ENCODE measurements around the gene SPAG16.
"Not testable (repeated sequence)": the region's sequence is repeated elsewhere in the genome, so short reads cannot be mapped to it uniquely, and the experiment has no call there.

The SPAG16 gene

DNA sequence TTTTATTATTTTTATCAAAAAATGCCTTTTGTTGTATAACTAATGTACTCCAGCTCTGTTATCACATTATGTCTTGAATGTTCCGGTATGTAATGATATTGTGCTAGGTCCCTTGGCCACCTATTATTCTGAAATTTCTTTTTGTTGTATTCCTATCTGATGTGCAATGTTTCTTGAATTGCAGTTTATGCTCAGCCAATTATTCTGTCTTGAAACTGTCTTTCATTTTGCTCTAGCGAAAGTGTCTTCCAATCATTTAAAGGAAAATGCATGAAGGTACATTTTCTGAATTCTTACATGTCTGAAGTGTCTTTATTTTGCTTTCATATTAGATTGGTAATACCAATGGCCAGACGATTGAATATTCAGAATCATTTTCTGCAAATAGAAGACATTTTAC, 277.5 kb downstream of the SPAG16 start:
- no peak for DNase-seq

DNA sequence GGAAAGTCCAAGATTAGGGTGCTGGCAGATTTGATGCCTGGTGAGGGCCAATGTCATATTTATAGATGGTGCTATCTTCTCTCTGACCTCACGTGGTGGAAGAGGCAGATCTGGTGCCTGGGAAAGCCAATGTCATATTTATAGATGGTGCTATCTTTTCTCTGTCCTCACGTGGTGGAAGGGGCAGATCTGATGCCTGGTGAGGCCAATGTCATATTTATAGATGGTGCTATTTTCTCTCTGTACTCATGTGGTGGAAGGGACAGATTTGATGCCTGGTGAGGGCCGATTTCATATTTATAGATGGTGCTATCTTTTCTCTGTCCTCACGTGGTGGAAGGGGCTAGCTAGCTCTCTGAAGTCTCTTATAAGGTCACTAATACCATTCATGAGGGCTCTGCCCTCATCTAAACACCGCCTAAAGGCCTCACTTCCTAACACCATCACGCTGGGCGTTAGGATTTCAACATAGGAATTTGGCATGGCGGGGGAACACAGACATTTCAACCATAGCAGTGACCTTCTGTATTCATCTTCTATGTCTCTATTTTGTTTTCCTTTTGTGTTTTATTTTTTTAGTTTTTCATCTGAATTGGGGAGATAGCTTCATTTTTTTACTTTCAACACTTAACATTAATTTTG, 278.4 kb downstream of the SPAG16 start:
- DNase-seq: no peak

DNA sequence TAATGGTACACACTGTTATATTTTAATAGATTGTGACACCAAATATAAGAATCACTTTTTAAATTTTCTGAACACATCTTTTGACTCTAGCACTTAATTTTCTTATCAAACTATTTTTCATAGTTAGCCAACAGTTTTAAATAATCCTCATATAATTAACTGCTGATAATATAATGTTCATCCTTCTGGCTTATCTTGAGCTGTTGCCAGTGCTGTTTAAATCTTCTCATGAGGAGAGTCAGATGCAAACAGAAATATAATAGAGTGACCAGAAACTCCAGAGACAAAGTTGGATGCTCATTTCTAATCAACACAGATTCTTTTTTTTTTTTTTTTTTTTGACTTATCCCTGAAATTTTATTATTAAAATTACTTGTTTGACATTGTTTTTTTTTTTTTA, 282.6 kb downstream of the SPAG16 start:
- no peak for DNase-seq

DNA sequence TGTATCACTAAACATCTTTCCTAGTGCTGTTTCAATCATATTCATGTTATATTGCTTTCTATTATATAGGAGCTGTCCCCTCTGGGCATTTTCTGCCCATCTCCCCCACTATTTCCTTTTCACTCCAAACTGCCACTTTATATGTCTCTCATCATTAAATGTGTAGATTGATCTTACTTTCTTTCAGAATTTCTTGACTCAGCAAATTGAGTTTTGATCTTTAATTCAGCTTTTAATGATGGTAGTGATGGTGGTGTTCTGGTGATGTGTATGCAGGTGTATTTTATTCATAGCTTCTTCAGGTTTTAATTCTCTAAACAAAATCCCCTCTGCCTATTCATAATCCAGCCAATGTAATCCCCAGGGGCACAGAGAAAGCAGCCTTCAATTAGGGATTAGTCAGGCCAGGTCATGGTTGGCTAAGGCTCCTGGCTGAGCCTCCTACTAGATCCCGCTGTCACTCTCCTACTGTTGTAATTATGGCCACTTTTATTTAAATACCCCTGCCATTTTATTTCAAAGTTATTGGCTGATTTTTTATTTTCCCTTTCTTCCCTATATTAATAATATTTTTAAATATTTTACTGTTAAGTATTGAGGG, 325.4 kb downstream of the SPAG16 start:
- no peak for DNase-seq

DNA sequence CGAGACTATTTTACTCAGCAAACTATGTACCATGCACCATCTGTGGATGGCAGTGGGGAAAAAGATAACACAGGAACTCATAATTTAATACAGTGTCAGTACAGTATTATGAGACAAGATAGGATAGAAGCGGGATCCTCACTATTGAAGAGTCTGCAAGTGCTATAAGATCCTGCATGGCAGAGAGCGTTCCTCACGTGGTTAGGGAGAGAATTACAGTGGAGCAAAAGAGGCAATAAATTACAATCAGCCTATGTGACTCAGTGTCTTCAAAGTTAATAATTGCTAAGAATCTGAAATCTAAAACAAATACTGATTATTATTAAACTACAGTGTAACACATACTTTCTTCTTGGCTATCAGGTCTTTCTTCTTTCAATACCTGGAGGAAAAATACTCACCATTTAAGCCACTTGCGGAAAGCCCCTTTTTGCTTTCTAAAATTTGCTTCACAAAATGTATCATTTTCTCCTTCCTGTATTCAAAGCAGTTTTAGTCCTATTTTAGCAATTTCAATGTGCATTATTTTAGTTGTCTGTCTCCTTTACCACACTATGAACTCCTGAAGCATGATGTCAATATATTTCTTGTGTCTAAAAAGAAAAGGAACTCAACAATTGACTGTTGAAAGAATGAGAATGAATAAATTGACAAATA, 342.9 kb downstream of the SPAG16 start:
- DNase-seq: no peak

DNA sequence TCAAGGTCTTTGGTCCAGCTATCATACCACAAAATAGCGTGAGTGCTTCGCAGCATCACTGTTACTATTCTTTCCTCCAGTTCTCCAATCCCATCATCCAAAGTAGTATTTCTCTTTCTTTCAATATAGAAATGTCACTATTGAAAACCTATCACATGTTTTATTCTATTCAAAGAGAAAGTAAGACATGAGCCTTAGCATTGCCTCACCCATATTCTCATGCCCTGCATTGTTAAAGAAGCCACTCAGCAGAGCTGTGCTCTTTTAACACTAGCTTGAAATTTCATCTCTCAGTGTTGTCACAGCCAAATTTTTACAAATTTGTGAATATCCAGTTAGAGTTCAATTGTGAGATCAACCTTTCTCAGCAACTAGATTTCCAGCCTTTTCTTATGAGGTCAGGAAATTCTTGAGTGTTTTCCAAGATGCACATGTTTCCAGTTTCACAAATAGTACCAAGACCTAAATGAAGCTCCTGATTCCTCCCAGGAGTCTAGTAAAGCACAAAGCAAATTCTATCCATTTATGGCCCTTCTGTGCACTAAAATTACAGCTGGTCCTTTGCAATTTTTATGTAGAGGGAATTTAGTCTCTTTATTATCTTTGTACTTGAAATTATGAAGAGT, 343.7 kb downstream of the SPAG16 start:
- no peak for DNase-seq

DNA sequence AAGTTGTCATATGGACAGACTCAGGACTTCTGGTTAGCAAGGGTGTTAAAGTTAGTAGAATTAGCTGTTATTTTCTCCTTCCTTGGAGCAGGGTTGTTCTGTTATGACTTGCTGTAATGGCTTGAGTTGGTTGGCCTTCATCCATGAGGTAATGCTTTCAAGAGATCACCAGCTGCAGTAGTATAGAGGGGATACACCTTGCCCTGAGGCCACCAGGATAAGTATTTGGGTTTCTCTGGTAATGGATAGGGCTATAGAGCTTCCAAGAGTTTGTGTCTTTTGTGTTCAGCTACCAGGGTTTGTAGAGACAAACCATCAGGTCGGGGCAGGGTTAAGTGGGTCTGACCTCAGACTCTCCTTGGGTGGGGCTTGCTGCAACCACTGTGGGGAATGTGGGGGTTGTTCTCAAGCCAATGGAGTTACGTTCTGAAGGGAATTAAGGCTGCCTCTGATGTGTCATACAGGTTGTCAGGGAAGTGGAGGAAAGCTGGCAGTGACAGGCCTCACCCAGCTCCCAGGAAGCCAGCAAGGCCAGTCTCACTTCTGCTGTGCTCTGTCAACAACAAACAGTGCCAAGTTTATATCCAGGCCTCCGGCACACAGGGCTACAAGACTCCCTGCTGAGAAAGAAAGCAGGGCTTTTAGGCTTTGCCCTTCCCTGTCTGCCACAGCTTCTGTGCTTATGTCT, 356.6 kb downstream of the SPAG16 start:
- DNase-seq: no peak

DNA sequence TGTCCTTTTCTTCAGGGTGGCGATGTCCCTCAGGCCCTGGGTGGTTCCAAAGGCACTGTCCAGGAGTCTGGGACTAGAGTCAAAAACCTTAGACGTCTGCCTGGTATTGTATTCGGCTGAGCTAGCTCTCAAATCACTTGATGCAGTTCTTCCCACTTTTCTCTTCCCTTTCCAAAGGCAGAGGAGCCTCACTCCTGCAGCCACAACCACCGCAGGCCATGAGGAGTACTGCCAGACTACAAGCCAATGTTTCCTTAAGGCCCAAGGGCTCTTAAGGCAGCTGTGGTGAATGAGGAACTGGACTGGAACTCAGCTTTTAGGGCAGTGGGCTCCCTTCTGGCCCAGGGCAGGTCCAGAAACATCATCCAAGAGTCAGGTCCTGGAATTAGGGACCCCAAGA, 360.7 kb downstream of the SPAG16 start:
- no peak for DNase-seq

DNA sequence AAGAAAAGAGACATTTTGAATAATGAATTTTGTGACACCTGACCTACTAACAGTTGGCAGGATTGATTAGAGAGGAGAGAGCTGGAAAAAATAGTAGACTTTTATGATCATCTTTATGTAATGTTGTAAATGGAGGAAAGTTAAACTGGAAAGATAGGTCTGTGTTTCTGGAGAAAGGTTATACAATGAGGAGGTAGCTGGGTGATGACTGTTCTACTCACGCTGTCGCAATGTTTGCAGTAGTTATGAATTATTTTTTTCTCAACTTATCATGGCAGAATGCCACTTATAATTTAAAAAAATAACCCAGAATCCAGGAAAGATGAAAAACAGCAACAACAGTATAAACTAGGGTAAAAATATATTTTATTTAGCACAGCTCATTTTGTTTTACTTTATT, 364.9 kb downstream of the SPAG16 start:
- DNase-seq: no peak

DNA sequence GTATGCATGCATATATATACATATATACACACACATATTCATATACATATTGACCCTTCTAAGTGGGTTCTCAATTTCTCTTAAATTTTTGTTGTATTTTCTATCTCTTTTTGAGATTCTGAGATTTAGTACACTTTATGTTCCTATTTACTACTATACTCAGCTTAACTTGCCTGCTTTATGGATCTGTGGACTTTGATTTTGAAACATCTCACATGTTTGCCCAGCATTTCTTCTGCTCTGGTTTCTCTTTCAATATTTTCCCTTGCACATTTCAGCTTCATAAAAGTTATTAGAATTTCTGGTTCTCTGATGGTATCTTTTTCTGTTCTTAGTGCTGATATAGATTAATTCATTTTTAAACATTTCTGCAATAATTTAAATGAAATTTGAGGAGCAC, 380.6 kb downstream of the SPAG16 start:
- DNase-seq: no peak

DNA sequence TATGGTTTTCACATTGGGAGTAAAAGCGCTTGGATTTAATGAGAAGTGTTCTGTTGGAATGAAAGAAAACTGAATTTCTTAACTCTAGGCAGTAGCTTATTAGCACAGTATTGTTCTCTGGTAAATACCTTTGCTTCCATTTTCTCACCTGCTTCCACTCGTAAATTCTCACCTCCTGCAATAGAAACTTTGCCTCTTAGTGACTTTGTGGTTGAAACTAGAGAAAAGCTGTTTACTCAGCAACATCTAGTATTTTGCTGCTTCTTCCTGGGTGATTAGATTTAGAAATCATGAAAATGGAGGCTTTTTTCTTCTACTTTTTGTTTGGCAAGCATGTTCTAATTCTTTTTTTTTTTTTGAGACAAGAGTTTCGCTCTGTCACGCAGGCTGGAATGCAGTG, 385.4 kb downstream of the SPAG16 start:
- no peak for DNase-seq

DNA sequence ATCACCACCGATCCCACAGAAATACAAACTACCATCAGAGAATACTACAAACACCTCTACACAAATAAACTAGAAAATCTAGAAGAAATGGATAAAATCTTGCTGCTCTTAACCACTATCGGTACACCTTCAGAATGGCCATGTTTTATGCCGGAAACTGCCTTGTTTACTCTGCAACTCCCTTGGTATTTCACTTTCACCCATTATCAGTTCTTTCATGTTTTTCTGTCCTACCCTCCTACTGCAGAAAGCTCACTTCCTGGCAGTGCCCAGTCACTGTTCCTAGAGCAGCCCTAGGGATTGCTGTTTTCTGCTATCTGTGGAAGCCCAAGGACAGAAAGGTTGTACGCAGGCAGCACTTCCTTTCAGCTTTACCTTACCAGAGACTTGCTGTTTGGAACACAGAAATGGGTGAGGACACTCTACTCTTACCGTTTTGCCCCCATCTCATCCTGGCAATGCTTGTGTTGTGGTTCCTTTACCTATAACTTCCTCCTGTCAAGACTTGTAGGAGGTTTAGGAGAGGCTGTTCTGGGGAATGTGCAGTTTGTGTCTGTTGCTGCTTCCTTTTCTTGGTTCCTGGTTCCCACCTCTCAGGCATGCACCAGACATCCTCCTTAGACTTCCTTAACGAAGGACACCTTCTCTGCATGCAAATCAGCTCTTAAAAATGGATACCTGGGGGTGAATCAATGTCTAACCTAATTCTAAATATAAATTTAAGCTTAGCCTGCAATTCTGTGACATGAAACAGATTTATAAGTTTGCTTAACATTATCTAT, 394.4 kb downstream of the SPAG16 start:
- DNase-seq: no peak

DNA sequence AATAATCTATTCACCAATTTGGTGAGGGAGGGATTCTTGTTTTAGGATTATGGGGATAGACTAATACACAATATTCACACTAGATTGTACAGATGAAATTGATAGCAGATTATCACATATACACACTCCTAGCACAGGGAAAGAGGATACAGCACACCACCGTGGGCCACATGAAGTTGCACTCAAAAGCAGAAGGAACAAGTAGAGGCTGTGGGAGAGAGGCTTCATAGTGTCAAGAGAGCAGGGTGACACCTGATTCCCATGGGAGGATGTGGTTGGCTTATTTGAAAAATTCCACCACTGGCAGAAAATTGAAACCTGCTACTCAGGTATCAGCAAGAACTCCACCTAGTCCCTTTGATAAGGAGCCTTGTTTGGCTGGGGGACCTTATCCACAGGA, 395.6 kb downstream of the SPAG16 start:
- no peak for DNase-seq

DNA sequence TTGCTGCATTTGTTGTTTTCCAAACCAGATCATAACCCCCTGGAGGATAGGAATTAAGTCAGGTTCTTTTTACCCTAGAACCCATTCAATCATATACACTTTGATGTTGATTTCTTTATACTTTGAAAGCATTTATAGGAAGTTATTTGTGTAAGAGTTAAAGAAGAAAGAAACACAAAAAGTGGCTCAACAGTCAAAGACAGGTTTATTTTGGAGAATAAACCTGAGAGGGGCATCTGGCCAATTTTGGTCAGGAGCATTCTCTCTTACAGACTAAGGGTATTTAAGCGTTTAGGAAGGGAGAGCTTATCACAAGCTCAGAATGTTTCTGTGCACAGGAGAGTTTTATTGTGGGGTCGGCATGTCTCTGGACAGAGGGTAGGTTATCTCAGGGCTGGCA, 398.0 kb downstream of the SPAG16 start:
- DNase-seq: no peak

DNA sequence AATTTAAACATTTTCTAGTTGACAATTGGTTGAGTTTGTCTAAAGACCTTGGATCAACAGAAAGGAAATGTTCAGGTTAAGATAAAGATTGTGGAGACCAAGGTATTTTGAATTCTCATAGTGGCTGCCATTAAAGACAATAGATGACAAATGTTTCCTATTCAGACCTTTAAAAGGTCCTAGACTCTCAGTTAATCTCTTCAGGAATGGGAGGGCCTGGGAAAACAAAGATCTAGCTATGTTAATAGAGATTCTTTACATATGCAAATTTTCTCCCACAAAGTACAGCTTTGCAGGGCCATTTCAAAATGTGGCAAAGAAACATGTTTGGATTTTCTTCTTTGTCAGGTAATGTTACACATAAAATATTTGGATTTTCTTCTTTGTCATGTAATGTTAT, 403.9 kb downstream of the SPAG16 start:
- DNase-seq: no peak

DNA sequence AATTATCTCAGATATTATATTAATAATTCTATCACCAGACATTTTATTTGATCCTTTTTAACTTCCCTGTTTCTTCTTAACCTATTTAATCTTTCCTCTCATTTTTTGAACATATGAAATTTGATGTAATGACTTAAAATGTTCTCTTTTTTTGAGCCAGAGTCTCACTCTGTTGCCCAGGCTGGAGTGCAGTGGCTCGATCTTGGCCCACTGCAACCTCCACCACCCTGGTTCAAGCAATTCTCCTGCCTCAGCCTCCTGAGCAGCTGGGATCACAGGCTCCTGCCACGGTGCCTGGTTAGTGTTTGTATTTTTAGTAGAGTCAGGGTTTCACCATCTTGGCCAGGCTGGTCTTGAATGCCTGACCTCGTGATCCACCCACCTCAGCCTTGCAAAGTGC, 404.6 kb downstream of the SPAG16 start:
- DNase-seq: not testable (repeated sequence)

DNA sequence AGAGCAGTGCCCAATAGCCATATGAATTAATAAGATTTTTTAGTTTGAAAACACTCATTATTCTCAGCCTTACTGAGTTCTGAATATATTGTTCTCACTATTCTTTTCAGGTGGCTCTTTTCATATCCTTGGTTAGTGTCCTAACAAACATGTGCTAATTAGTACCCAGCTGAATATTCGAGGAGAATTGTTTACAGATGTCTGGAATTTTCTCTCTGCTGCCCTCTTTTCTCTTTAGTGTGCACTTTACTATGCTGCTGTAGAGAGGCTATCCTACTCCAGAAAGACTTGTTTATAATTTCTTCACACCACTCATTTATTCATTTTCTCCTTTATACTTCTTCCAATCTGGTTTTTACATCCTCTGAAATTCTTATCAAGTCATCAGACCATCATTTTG, 405.3 kb downstream of the SPAG16 start:
- no peak for DNase-seq

DNA sequence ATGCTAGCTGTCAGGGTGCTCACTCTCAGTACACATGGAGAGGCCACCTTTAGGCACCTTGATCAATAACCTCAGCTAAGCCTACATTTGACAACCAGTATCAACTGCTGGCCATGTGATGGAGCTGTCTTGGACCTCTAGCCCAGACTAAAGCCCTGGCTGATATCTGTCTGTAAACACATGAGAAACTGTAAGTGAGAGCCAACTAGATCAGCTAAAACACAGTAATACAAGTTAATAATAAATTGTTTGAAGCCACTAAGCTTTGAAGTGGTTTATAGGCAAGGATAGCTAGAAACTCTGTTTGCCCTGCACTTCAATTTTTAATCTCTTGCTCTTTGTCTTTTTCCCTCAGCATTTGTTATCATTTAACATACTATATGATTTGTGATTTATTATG, 407.1 kb downstream of the SPAG16 start:
- DNase-seq: no peak

DNA sequence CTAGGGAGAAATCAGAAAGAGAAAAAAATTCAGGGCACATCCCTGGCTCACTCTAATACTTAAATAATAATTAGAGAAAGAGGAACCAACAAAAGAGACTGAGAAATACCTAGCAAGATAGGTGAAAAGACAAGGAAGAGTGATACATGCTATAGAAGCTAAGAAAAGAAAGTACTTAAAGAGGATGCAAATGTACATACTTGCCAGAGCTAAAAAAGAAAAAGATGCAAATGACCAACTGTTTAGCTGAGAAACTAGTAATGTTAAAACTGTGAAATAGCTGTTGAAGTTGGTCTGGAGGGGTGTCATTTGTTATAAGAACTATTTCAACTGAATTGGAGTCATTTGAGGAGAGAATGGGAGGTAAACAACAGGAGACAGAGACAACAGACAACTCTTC, 412.2 kb downstream of the SPAG16 start:
- no peak for DNase-seq

DNA sequence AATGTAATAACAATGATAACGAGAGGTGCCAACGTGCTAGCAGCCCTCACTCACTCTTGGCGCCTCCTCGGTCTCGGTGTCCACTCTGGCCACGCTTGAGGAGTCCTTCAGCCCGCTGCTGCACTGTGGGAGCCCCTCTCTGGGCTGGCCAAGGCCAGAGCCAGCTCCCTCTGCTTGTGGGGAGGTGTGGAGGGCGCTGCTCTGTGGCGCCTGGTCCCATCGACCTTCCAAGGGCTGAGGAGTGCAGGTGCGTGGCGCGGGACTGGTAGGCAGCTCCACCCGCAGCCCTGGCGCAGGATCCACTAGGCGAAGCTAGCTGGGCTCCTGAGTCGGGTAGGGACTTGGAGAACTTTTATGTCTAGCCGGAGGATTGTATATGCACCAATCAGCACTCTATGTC, 417.1 kb downstream of the SPAG16 start:
- not testable (repeated sequence) for DNase-seq

DNA sequence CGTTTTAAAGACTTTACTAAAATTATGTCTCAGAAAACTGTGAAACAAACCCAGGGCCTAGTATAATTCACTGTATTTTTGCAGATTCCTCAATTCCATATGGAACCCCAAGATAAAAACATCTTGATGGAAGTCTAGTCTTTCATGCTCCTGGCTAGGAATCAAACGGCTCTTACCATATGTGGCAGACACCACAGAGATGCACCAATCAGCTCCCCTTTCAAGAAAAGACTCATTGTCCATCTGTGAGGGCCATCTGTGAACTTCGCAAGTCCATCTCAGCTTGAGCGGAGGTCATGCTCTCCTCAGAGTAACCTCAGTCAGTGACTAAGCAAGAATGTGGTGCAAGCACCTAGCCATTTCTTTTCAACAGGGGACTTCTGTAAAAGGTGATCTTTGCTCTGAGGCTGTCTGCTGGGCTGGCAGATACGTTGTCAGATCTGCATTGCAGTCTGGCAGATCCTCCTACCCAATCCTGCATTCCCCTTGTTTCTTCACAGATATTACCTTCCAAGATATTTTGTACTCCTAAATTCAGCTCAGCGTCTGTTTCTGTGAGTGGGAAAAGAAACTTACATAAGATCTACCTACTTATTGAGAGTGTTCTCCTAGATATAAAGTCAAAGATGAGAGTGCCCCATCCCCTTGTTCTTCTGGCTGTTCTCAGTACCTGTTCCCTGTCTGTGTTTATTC, 419.3 kb downstream of the SPAG16 start:
- DNase-seq: no peak

DNA sequence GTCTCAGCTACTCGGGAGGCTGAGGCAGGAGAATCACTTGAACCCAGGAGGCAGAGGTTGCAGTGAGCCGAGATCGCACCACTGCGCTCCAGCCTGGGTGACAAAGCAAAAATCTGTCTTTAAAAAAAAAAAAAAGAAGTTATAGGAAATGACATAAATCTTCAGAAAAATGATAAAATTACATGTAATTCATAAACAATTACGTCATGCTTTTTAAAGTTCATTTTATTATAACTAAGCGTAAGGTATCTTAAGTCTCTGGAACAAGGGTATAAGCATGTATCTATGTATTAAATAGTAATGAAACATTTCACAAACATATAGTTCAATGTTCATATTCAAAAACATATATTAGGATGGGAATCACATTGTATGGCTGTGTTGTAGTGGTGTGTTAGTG, 425.9 kb downstream of the SPAG16 start:
- DNase-seq: no peak

All from NCI-H1694 treated with DMSO at 0.1 percent for 48 hours (cell line).